Tibial artery (tissue), 4 donors: ENCODE measurements around the gene NKIRAS1.

ENCODE experiments used
- DNase-seq, 2 donors: peaks; one replicate each; pipeline ENCODE4 v3.0.0-alpha.2; 2019
- H3K27ac ChIP-seq, 2 donors: fragments of 200-600 bp; sonication (generic) in 1 of 2; 1 replicate in 1 of 2; 2 replicates in 1 of 2; pipeline ENCODE4 v1.5.1; 2018 to 2019; ENCODE audit warnings: mild to moderate bottlenecking in 1 of 2
- H3K27me3 ChIP-seq, 2 donors: fragments of 200-600 bp; sonication (generic) in 1 of 2; one replicate each; pipeline versions ENCODE4 v1.5.1 to v1.6.0; 2016 to 2019
- H3K36me3 ChIP-seq, 3 donors: fragments of 200-600 bp; sonication (generic) in 2 of 3; one replicate each; pipeline ENCODE4 v1.5.1; 2016 to 2019; ENCODE audit warnings: mild to moderate bottlenecking in 2 of 3
- H3K4me1 ChIP-seq, 4 donors: fragments of 200-600 bp; sonication (generic) in 2 of 4; 1 replicate in 3 of 4; 2 replicates in 1 of 4; pipeline ENCODE4 v1.5.1; 2016 to 2019
- H3K4me3 ChIP-seq, 2 donors: fragments of 200-600 bp; sonication (generic) in 1 of 2; 1 replicate in 1 of 2; 2 replicates in 1 of 2; pipeline ENCODE4 v1.5.1; 2018 to 2019; ENCODE audit warnings: mild to moderate bottlenecking in 2 of 2
- H3K9me3 ChIP-seq, 3 donors: fragments of 200-600 bp; sonication (generic) in 1 of 3; one replicate each; pipeline ENCODE4 v1.5.1; 2016 to 2019
- CTCF ChIP-seq, 2 experiments: fragments of 200-600 bp in 1 of 2; fragments of 450-650 bp in 1 of 2; IDR thresholded peaks; one replicate each; pipeline ENCODE4 v1.5.1; 2017 to 2019; ENCODE audit warnings: antibody characterized with exemption in 2 of 2, mild to moderate bottlenecking in 1 of 2, moderate library complexity in 1 of 2
- intact Hi-C: fragments of 100-400 bp; cut with DNase I; formaldehyde crosslinking; loops from one replicate; pipeline ENCODE4 v1.15.0; 2023; ENCODE audit warnings: low total_unique reads

The NKIRAS1 gene

GRCh38 chr3:23845326-23846216, 71.2 kb downstream of the NKIRAS1 start:
- H3K36me3 ChIP-seq: no peaks in the 10 kb centered on the region
- no peak overlapping the region for H3K4me3 ChIP-seq
- DNase-seq: no peak
- TF ChIP-seq CTCF (IDR thresholded peaks at IDR 0.05): no peak
- H3K27me3 ChIP-seq: no peaks in the 10 kb centered on the region
- no peaks in the 10 kb centered on the region for H3K4me1 ChIP-seq
- intact Hi-C loops: no loop called here
- H3K27ac ChIP-seq: no peak overlapping the region
- H3K9me3 ChIP-seq: no peaks in the 10 kb centered on the region

GRCh38 chr3:23843869-23844268, 72.9 kb downstream of the NKIRAS1 start:
- no peak for TF ChIP-seq CTCF (IDR thresholded peaks at IDR 0.05)
- Histone ChIP-seq H3K27ac (no peak overlapping the region), H3K9me3 (no peaks in the 10 kb centered on the region), H3K4me3 (no peak overlapping the region), H3K4me1 (peaks cover 0 to 4% (median 0%) of the 10 kb centered on the region in 4 donors), H3K27me3 (no peaks in the 10 kb centered on the region), H3K36me3 (no peaks in the 10 kb centered on the region)
- intact Hi-C loops: no loop called here
- DNase-seq: no peak
